HG02840 (cell line): ENCODE data around the gene ASMTL.
"Not testable (repeated sequence)": the region's sequence is repeated elsewhere in the genome, so short reads cannot be mapped to it uniquely, and the experiment has no call there.

Source experiments
- ATAC-seq: cut with Tn5 transposase; IDR thresholded peaks from one replicate; pipeline ENCODE4 v1.9.1; 2021; ENCODE audit warnings: mild to moderate bottlenecking, moderate library complexity, moderate number of reproducible peaks; ENCODE audit not compliant: unreplicated experiment, low FRiP score

ASMTL gene

GRCh38 chrX:1452516-1453394, at the start of gene ASMTL:
ASMTL (minus strand) TSS chrX:1452909; CDS start chrX:1452840, 69 bp downstream.
- peak; percentile 65 for ATAC-seq

GRCh38 chrX:1502241-1502640, 49.5 kb upstream of the ASMTL start:
- ATAC-seq = peak; percentile 47

GRCh38 chrX:1500701-1501624, 48.3 kb upstream of the ASMTL start:
- ATAC-seq = peak; percentile 52

GRCh38 chrX:1496076-1496475, 43.4 kb upstream of the ASMTL start:
- no peak for ATAC-seq

- ATAC-seq = peak; percentile 57
Measured at GRCh38 chrX:1493877-1494510, 41.3 kb upstream of the ASMTL start.

GRCh38 chrX:1493412-1493811, 40.7 kb upstream of the ASMTL start:
- no peak for ATAC-seq

- no peak for ATAC-seq
Measured at GRCh38 chrX:1492421-1493012, 39.8 kb upstream of the ASMTL start.

GRCh38 chrX:1491851-1492349, 39.2 kb upstream of the ASMTL start:
- peak; percentile 61 for ATAC-seq

GRCh38 chrX:1491248-1491647, 38.5 kb upstream of the ASMTL start:
- not testable (repeated sequence) for ATAC-seq

- ATAC-seq = not testable (repeated sequence)
Measured at GRCh38 chrX:1490723-1491122, 38.0 kb upstream of the ASMTL start.

- ATAC-seq = not testable (repeated sequence)
Measured at GRCh38 chrX:1489354-1489753, 36.6 kb upstream of the ASMTL start.

GRCh38 chrX:1488745-1489144, 36.0 kb upstream of the ASMTL start:
- ATAC-seq = no peak

- no peak for ATAC-seq
Measured at GRCh38 chrX:1488141-1488540, 35.4 kb upstream of the ASMTL start.

GRCh38 chrX:1487401-1487800, 34.7 kb upstream of the ASMTL start:
- ATAC-seq = no peak

- no peak for ATAC-seq
Measured at GRCh38 chrX:1486749-1487361, 34.1 kb upstream of the ASMTL start.

- ATAC-seq = no peak
Measured at GRCh38 chrX:1486177-1486576, 33.5 kb upstream of the ASMTL start.

GRCh38 chrX:1485033-1485432, 32.3 kb upstream of the ASMTL start:
- no peak for ATAC-seq

- no peak for ATAC-seq
Measured at GRCh38 chrX:1484638-1485019, 31.9 kb upstream of the ASMTL start.

GRCh38 chrX:1483843-1484637, 31.3 kb upstream of the ASMTL start:
- peak; percentile 36 for ATAC-seq
